Endothelial cell of umbilical vein (primary cell): ENCODE results near the gene TP73. TPM values are rescaled to one million over a fixed set of nuclear protein-coding genes. Genes with fewer than 3 reads are reported as not detected.

ENCODE experiments used
- BruUV-seq: library from RNA; stranded (reverse); fragments of 400-500 nt; replicated peaks from 2 replicates; lab custom pipeline; 2021; lab: Mats Ljungman, UMichigan
- CTCF ChIA-PET: fragments of 300-600, 350-600 bp; sonication (Branson Sonifier 250); formaldehyde crosslinking; loops from one replicate; lab custom pipeline; 2021; ENCODE audit warnings: antibody characterized with exemption, inconsistent platforms; lab: Charles Lee
- POLR2A ChIA-PET: fragments of 300-600, 350-600 bp; sonication (Branson Sonifier 250); formaldehyde crosslinking; loops from one replicate; lab custom pipeline; 2021; ENCODE audit warnings: antibody characterized with exemption, inconsistent platforms; lab: Charles Lee
- DNase-seq: peaks from one replicate; pipeline ENCODE4 v3.0.0-alpha.2; 2011; ENCODE audit warnings: low read depth, low spot score
- FAIRE-seq: peaks from 2 replicates; lab custom pipeline; 2011; peaks lifted over from hg19 to GRCh38; lab: Jason Lieb, UNC
- H2AFZ ChIP-seq: 2 replicates; pipeline ENCODE4 v1.6.0; 2012; ENCODE audit warnings: low read depth, low read length, control low read depth, inconsistent platforms
- H3K27ac ChIP-seq: 2 replicates; pipeline ENCODE4 v1.5.1; 2011; ENCODE audit warnings: low read depth, mild to moderate bottlenecking, control low read depth, low read length, moderate library complexity; ENCODE audit not compliant: insufficient read depth
- H3K27me3 ChIP-seq, 2 experiments: 2 replicates each; pipeline versions ENCODE4 v1.6.0 to v1.6.1; 2011; ENCODE audit warnings: low read length in 2 of 2, mixed read lengths in 1 of 2; ENCODE audit not compliant: control insufficient read depth in 2 of 2, insufficient read depth in 2 of 2
- H3K36me3 ChIP-seq, 2 experiments: 2 replicates in 1 of 2; 3 replicates in 1 of 2; pipeline ENCODE4 v1.5.1; 2011; ENCODE audit warnings: low read length in 2 of 2, mild to moderate bottlenecking in 1 of 2, moderate library complexity in 1 of 2; ENCODE audit not compliant: control insufficient read depth in 2 of 2, insufficient read depth in 2 of 2; ENCODE audit errors: extremely low read depth in 1 of 2
- H3K4me1 ChIP-seq: 3 replicates; pipeline ENCODE4 v1.5.1; 2011; ENCODE audit warnings: mild to moderate bottlenecking, low read length; ENCODE audit not compliant: control insufficient read depth, insufficient read depth; ENCODE audit errors: extremely low read depth
- H3K4me2 ChIP-seq: 2 replicates; pipeline ENCODE4 v1.6.1; 2011; ENCODE audit warnings: low read length, control low read depth, mixed read lengths; ENCODE audit not compliant: insufficient read depth
- H3K4me3 ChIP-seq, 3 experiments: fragments of 200-600 bp in 1 of 3; sonication (generic), shearing (Covaris generic) in 1 of 3; replicated peaks in 1 of 3; 2 replicates each; pipeline ENCODE4 v1.5.1; 2011 to 2016; ENCODE audit warnings: control low read depth in 3 of 3, low read length in 3 of 3, mild to moderate bottlenecking in 2 of 3, inconsistent platforms in 1 of 3, low read depth in 1 of 3, moderate library complexity in 1 of 3; ENCODE audit not compliant: insufficient read depth in 1 of 3
- H3K79me2 ChIP-seq: 2 replicates; pipeline ENCODE4 v1.6.0; 2012; ENCODE audit warnings: low read length, inconsistent platforms; ENCODE audit not compliant: control insufficient read depth, insufficient read depth
- H3K9ac ChIP-seq: replicated peaks from 2 replicates; pipeline ENCODE3; 2011; ENCODE audit warnings: low read length, control low read depth; ENCODE audit not compliant: insufficient read depth; ENCODE audit errors: extremely low read depth
- H3K9me1 ChIP-seq: replicated peaks from 3 replicates; pipeline ENCODE4 v1.6.0; 2011; ENCODE audit warnings: mild to moderate bottlenecking, low read length; ENCODE audit not compliant: control insufficient read depth, insufficient read depth; ENCODE audit errors: extremely low read depth
- H3K9me3 ChIP-seq: replicated peaks from 2 replicates; pipeline ENCODE4 v1.5.1; 2012; ENCODE audit warnings: low read length, inconsistent platforms; ENCODE audit not compliant: control insufficient read depth, insufficient read depth
- H4K20me1 ChIP-seq: replicated peaks from 2 replicates; pipeline ENCODE3; 2011; ENCODE audit warnings: mild to moderate bottlenecking, low read length; ENCODE audit not compliant: control insufficient read depth, insufficient read depth; ENCODE audit errors: extremely low read depth
- EZH2 ChIP-seq: IDR thresholded peaks from 2 replicates; pipeline ENCODE4 v1.6.1; 2012; ENCODE audit warnings: borderline replicate concordance, low read depth, mild to moderate bottlenecking, moderate library complexity, low read length, inconsistent platforms; ENCODE audit not compliant: severe bottlenecking
- FOS ChIP-seq: IDR thresholded peaks from 2 replicates; pipeline ENCODE4 v1.6.1; 2011; ENCODE audit warnings: mild to moderate bottlenecking, low read length, moderate library complexity, borderline replicate concordance; ENCODE audit not compliant: insufficient read depth
- GATA2 ChIP-seq: IDR thresholded peaks from 2 replicates; pipeline ENCODE4 v1.7.0; 2011; ENCODE audit warnings: low read depth, mild to moderate bottlenecking, moderate library complexity, mixed read lengths, low read length; ENCODE audit not compliant: insufficient read length, insufficient read depth
- JUN ChIP-seq: IDR thresholded peaks from 2 replicates; pipeline ENCODE4 v1.6.1; 2011; ENCODE audit warnings: borderline replicate concordance, low read depth; ENCODE audit not compliant: insufficient read length, insufficient read depth
- MYC ChIP-seq: IDR thresholded peaks from one replicate; pipeline ENCODE4 v1.6.1; 2011; ENCODE audit warnings: mild to moderate bottlenecking, low read depth, low read length
- POLR2A ChIP-seq: IDR thresholded peaks from 2 replicates; pipeline ENCODE4 v1.6.1; 2012; ENCODE audit warnings: low read depth, mild to moderate bottlenecking, control low read depth, low read length
- POLR2AphosphoS5 ChIP-seq: IDR thresholded peaks from 2 replicates; pipeline ENCODE4 v1.6.1; 2012; ENCODE audit warnings: low read depth, mild to moderate bottlenecking, control low read depth, low read length, moderate library complexity; ENCODE audit not compliant: insufficient read depth
- dilution Hi-C: fragments of 300-500 bp; cut with MboI; formaldehyde crosslinking; loops from one replicate; pipeline ENCODE4 v1.15.0; 2019; ENCODE audit warnings: low sequenced_read_pairs; ENCODE audit not compliant: extremely low pct_ligation_motif_present
- intact Hi-C: fragments of 100-400 bp; cut with micrococcal nuclease; formaldehyde crosslinking; loops from one replicate; pipeline ENCODE4 v1.10.0; 2022
- polyA plus RNA-seq, 4 experiments: library from polyadenylated mRNA; depleted of rRNA in 3 of 4; stranded (reverse) in 3 of 4; unstranded in 1 of 4; fragments of >200 nt; gene quantifications; 2 replicates each; pipeline versions ENCODE4 v1.2.1 to v1.2.3, GENCODE V29; 2011 to 2012; ENCODE audit warnings: missing spikeins in 1 of 4
- total RNA-seq: library from RNA; stranded (reverse); gene quantifications from 2 replicates; pipeline ENCODE4 v1.2.3, GENCODE V29; 2021
- TF ChIP-seq, protein P1 (sequence below): IDR thresholded peaks from 2 replicates; pipeline ENCODE4 v1.6.1; 2011; ENCODE audit not compliant: insufficient read depth, insufficient read length
- TF ChIP-seq, protein P2 (sequence below), 2 donors: IDR thresholded peaks; 1 replicate in 1 of 2; 2 replicates in 1 of 2; pipeline ENCODE4 v1.5.1; 2011; ENCODE audit warnings: low read length in 2 of 2, mild to moderate bottlenecking in 2 of 2, moderate library complexity in 2 of 2, control low read depth in 1 of 2, inconsistent platforms in 1 of 2, low read depth in 1 of 2; ENCODE audit not compliant: insufficient read depth in 1 of 2; ENCODE audit errors: extremely low read depth in 1 of 2

TP73 gene
- total and polyA plus RNA-seq, 2 donors (not counting 3 experiments of a cell fraction or from before 2014, with no cell fraction given) = 0.03 to 0.15 TPM

DNA sequence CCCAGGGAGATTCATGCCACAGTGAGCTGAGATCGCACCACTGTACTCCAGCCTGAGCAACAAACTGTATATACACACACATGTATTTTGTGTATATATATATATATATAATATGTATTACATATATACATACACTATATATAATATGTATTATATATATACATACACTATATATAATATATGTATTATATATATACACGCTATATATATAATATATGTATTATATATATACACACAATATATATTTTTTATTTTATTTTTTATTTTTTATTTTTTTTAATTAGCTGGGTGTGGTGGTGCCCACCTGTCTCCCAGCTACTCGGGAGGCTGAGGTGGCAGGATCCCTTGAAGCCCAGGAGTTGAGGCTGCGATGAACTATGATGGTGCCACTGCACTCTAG, 9.3 kb downstream of the TP73 start:
- DNase-seq = no peak
- no peak overlapping the region for H2AFZ ChIP-seq
- ChIA-PET POLR2A (no interaction called here), CTCF (no interaction called here)
- dilution Hi-C loops (no loop called here), intact Hi-C loops (no loop called here)
- peaks cover 0 to 10% of the 10 kb centered on the region in 2 experiments for H3K27me3 ChIP-seq
- no peak for FAIRE-seq
- TF ChIP-seq, protein P1, sequence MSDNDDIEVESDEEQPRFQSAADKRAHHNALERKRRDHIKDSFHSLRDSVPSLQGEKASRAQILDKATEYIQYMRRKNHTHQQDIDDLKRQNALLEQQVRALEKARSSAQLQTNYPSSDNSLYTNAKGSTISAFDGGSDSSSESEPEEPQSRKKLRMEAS = no peak
- TF ChIP-seq EZH2 (no peak), MYC (no peak), POLR2AphosphoS5 (no peak), FOS (no peak), GATA2 (no peak), POLR2A (no peak), JUN (no peak)
- TF ChIP-seq, protein P2, sequence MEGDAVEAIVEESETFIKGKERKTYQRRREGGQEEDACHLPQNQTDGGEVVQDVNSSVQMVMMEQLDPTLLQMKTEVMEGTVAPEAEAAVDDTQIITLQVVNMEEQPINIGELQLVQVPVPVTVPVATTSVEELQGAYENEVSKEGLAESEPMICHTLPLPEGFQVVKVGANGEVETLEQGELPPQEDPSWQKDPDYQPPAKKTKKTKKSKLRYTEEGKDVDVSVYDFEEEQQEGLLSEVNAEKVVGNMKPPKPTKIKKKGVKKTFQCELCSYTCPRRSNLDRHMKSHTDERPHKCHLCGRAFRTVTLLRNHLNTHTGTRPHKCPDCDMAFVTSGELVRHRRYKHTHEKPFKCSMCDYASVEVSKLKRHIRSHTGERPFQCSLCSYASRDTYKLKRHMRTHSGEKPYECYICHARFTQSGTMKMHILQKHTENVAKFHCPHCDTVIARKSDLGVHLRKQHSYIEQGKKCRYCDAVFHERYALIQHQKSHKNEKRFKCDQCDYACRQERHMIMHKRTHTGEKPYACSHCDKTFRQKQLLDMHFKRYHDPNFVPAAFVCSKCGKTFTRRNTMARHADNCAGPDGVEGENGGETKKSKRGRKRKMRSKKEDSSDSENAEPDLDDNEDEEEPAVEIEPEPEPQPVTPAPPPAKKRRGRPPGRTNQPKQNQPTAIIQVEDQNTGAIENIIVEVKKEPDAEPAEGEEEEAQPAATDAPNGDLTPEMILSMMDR (IDR thresholded peaks at IDR 0.05; ENCODE audit: extremely low read depth in 1 of 2, insufficient read depth in 1 of 2, low read depth in 1 of 2, low read length in 2 of 2) = no peak
- H3K4me2 ChIP-seq = no peak overlapping the region
- no peaks in the 10 kb centered on the region for H3K9me1 ChIP-seq
- H3K79me2 ChIP-seq = no peaks in the 10 kb centered on the region
- no peaks in the 10 kb centered on the region for H4K20me1 ChIP-seq
- H3K27ac ChIP-seq = no peak overlapping the region
- BruUV-seq = no TSS peak
- H3K9me3 ChIP-seq = no peaks in the 10 kb centered on the region
- no peak overlapping the region for H3K4me3 ChIP-seq
- no peaks in the 10 kb centered on the region for H3K36me3 ChIP-seq
- H3K9ac ChIP-seq = no peak overlapping the region
- peaks cover 6% of the 10 kb centered on the region for H3K4me1 ChIP-seq
